H9 (cell line): ENCODE measurements around the gene PRTFDC1. TPM values are rescaled to one million over a fixed set of nuclear protein-coding genes. Genes with fewer than 3 reads are reported as not detected.
A peak's percentile ranks its signal among the peaks of the same experiment; 100 is the strongest.

Experiments used
- DNase-seq: peaks from one replicate; pipeline ENCODE4 v3.0.0-alpha.2; 2017
- H2AFZ ChIP-seq: one replicate; pipeline ENCODE4 v1.6.1; 2013; ENCODE audit warnings: mild to moderate bottlenecking, low read length, control low read depth, moderate library complexity
- H2AK5ac ChIP-seq: 2 replicates; pipeline ENCODE4 v1.6.1; 2013; ENCODE audit warnings: low read length, control low read depth, mixed read lengths; ENCODE audit not compliant: insufficient read length
- H2BK120ac ChIP-seq: one replicate; pipeline ENCODE4 v1.6.1; 2013; ENCODE audit warnings: low read depth, mild to moderate bottlenecking, low read length, control low read depth, inconsistent platforms; ENCODE audit not compliant: poor library complexity, severe bottlenecking
- H2BK12ac ChIP-seq: 2 replicates; pipeline ENCODE4 v1.6.1; 2013; ENCODE audit warnings: low read length, control low read depth, mixed read lengths, low read depth; ENCODE audit not compliant: insufficient read length
- H2BK15ac ChIP-seq: 2 replicates; pipeline ENCODE4 v1.6.1; 2013; ENCODE audit warnings: low read depth, low read length, control low read depth
- H2BK20ac ChIP-seq: one replicate; pipeline ENCODE4 v1.6.1; 2013; ENCODE audit warnings: low read depth, mild to moderate bottlenecking, low read length, control low read depth, inconsistent platforms; ENCODE audit not compliant: poor library complexity, severe bottlenecking
- H2BK5ac ChIP-seq: 2 replicates; pipeline ENCODE4 v1.6.1; 2013; ENCODE audit warnings: low read length, control low read depth, mixed read lengths; ENCODE audit not compliant: insufficient read length
- H3K14ac ChIP-seq: 2 replicates; pipeline ENCODE4 v1.6.1; 2013; ENCODE audit warnings: low read length, control low read depth; ENCODE audit not compliant: insufficient read depth
- H3K18ac ChIP-seq: 2 replicates; pipeline ENCODE4 v1.6.1; 2013; ENCODE audit warnings: low read depth, mild to moderate bottlenecking, mixed read lengths, low read length, control low read depth; ENCODE audit not compliant: insufficient read length
- H3K23ac ChIP-seq: 2 replicates; pipeline ENCODE4 v1.6.1; 2013; ENCODE audit warnings: low read length, control low read depth, mixed read lengths, low read depth; ENCODE audit not compliant: insufficient read length
- H3K23me2 ChIP-seq: 2 replicates; pipeline ENCODE4 v1.6.1; 2013; ENCODE audit warnings: low read depth, mild to moderate bottlenecking, mixed read lengths, low read length, control low read depth; ENCODE audit not compliant: insufficient read length, poor library complexity, severe bottlenecking
- H3K27ac ChIP-seq: 2 replicates; pipeline ENCODE4 v1.5.1; 2013; ENCODE audit warnings: low read length, control low read depth, mixed read lengths, low read depth; ENCODE audit not compliant: insufficient read length
- H3K27me3 ChIP-seq: 2 replicates; pipeline ENCODE4 v1.6.1; 2013; ENCODE audit warnings: low read length, control low read depth, inconsistent platforms; ENCODE audit not compliant: insufficient read depth
- H3K4ac ChIP-seq: 2 replicates; pipeline ENCODE4 v1.6.1; 2013; ENCODE audit warnings: low read depth, mild to moderate bottlenecking, control low read depth, inconsistent platforms, low read length, moderate library complexity
- H3K4me1 ChIP-seq: 2 replicates; pipeline ENCODE4 v1.6.1; 2013; ENCODE audit warnings: low read length, control low read depth, inconsistent platforms; ENCODE audit not compliant: insufficient read depth
- H3K4me2 ChIP-seq: 2 replicates; pipeline ENCODE4 v1.6.1; 2013; ENCODE audit warnings: low read length, control low read depth, mixed read lengths; ENCODE audit not compliant: insufficient read length, insufficient read depth
- H3K56ac ChIP-seq: 2 replicates; pipeline ENCODE4 v1.6.1; 2013; ENCODE audit warnings: low read depth, mild to moderate bottlenecking, mixed read lengths, low read length, control low read depth; ENCODE audit not compliant: insufficient read length
- H3K79me1 ChIP-seq: 2 replicates; pipeline ENCODE4 v1.6.1; 2013; ENCODE audit warnings: low read depth, mild to moderate bottlenecking, moderate library complexity, low read length, control low read depth, inconsistent platforms; ENCODE audit not compliant: insufficient read depth, poor library complexity, severe bottlenecking
- H3K79me2 ChIP-seq: 2 replicates; pipeline ENCODE4 v1.6.1; 2013; ENCODE audit warnings: low read length, control low read depth, inconsistent platforms; ENCODE audit not compliant: insufficient read depth
- H3K9ac ChIP-seq: 2 replicates; pipeline ENCODE4 v1.6.1; 2013; ENCODE audit warnings: low read length, control low read depth, mixed read lengths; ENCODE audit not compliant: insufficient read length; ENCODE audit errors: extremely low read depth
- H3K9me3 ChIP-seq: one replicate; pipeline ENCODE4 v1.6.1; 2013; ENCODE audit warnings: low read depth, low read length, inconsistent platforms; ENCODE audit not compliant: control insufficient read depth
- H3T11ph ChIP-seq: one replicate; pipeline ENCODE4 v1.6.1; 2013; ENCODE audit warnings: mild to moderate bottlenecking, low read length, control low read depth, inconsistent platforms
- H4K20me1 ChIP-seq: one replicate; pipeline ENCODE4 v1.6.1; 2013; ENCODE audit not compliant: control insufficient read depth, insufficient read length, insufficient read depth
- H4K5ac ChIP-seq: 2 replicates; pipeline ENCODE4 v1.6.1; 2013; ENCODE audit warnings: low read depth, mild to moderate bottlenecking, mixed read lengths, low read length, control low read depth; ENCODE audit not compliant: insufficient read length
- H4K8ac ChIP-seq: replicated peaks from 2 replicates; pipeline ENCODE4 v1.6.1; 2013; ENCODE audit warnings: low read length, control low read depth, mixed read lengths, low read depth; ENCODE audit not compliant: insufficient read length
- H4K91ac ChIP-seq: 2 replicates; pipeline ENCODE4 v1.6.1; 2013; ENCODE audit warnings: low read depth, mild to moderate bottlenecking, moderate library complexity, mixed read lengths, low read length, control low read depth; ENCODE audit not compliant: insufficient read length
- H3K27ac Mint-ChIP-seq, 3 experiments: 2 replicates in 2 of 3; 3 replicates in 1 of 3; pipeline ENCODE4 v1.8.0; 2020 to 2021; ENCODE audit warnings: mixed read lengths in 3 of 3, mild to moderate bottlenecking in 1 of 3, moderate library complexity in 1 of 3
- H3K27me3 Mint-ChIP-seq: 2 replicates; pipeline ENCODE4 v1.8.0; 2021; ENCODE audit warnings: low read depth, mild to moderate bottlenecking, moderate library complexity, mixed read lengths
- H3K36me3 Mint-ChIP-seq, 3 experiments: 2 replicates in 2 of 3; 3 replicates in 1 of 3; pipeline ENCODE4 v1.8.0; 2020 to 2021; ENCODE audit warnings: low read depth in 3 of 3, mixed read lengths in 3 of 3; ENCODE audit not compliant: insufficient read depth in 1 of 3
- H3K4me1 Mint-ChIP-seq, 2 experiments: 2 replicates each; pipeline ENCODE4 v1.8.0; 2020; ENCODE audit warnings: mixed read lengths in 2 of 2
- H3K4me3 Mint-ChIP-seq, 2 experiments: 2 replicates in 1 of 2; 3 replicates in 1 of 2; pipeline ENCODE4 v1.8.0; 2020 to 2021; ENCODE audit warnings: mild to moderate bottlenecking in 2 of 2, mixed read lengths in 2 of 2, moderate library complexity in 1 of 2
- H3K9me3 Mint-ChIP-seq, 2 experiments: 2 replicates in 1 of 2; 3 replicates in 1 of 2; pipeline ENCODE4 v1.8.0; 2020; ENCODE audit warnings: mild to moderate bottlenecking in 2 of 2, mixed read lengths in 2 of 2, moderate library complexity in 1 of 2
- WGBS: extraction: QIAGEN DNeasy Blood & Tissue Kit; methylation state at CpG from one replicate; pipeline ENCODE4 v1.1.7; 2013; ENCODE audit warnings: missing lambda C conversion rate, low lambda C conversion rate, mixed read lengths; ENCODE audit not compliant: insufficient read length; ENCODE audit errors: extremely low coverage; 5-methylcytosine and 5-hydroxymethylcytosine counted together
- total RNA-seq: library from RNA; stranded (reverse); gene quantifications from 2 replicates; pipeline ENCODE4 v1.2.1, GENCODE V29; 2021
- TF ChIP-seq, protein P1 (sequence below): fragments of 200-600 bp; sonication (generic); conservative IDR thresholded peaks from 3 replicates; pipeline ENCODE4 v1.8.0; 2021; ENCODE audit warnings: antibody characterized with exemption, mild to moderate bottlenecking

PRTFDC1 gene
- total RNA-seq, 1 experiment from 2014 or later = 7.5 TPM

DNA sequence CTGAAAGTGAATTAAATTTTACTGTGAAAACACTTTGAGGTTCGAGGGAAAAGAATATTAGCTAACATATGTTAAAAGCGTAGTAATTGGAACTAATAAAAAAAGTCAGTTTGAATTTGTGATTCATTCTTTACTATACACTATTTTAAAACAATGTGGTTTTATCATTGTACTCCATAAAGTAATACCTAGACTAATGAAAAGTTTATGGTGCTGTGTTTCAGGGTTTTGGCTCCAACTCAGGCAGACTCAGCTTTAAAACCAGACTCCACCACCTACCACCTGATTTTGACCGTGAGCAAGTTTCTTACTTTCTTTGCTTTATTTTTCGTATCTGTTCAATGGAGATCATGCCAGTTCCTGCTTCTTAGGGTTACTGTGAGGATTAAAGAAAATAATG, 9.2 kb upstream of the PRTFDC1 start:
- TF ChIP-seq, protein P1, sequence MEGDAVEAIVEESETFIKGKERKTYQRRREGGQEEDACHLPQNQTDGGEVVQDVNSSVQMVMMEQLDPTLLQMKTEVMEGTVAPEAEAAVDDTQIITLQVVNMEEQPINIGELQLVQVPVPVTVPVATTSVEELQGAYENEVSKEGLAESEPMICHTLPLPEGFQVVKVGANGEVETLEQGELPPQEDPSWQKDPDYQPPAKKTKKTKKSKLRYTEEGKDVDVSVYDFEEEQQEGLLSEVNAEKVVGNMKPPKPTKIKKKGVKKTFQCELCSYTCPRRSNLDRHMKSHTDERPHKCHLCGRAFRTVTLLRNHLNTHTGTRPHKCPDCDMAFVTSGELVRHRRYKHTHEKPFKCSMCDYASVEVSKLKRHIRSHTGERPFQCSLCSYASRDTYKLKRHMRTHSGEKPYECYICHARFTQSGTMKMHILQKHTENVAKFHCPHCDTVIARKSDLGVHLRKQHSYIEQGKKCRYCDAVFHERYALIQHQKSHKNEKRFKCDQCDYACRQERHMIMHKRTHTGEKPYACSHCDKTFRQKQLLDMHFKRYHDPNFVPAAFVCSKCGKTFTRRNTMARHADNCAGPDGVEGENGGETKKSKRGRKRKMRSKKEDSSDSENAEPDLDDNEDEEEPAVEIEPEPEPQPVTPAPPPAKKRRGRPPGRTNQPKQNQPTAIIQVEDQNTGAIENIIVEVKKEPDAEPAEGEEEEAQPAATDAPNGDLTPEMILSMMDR = no peak
- no peak overlapping the region for H3K9ac ChIP-seq
- H3K9me3 ChIP-seq = no peaks in the 10 kb centered on the region
- H3K79me1 ChIP-seq = no peaks in the 10 kb centered on the region
- H2BK15ac ChIP-seq = no peak overlapping the region
- no peaks in the 10 kb centered on the region for H3K79me2 ChIP-seq
- no peak overlapping the region for H3K18ac ChIP-seq
- no peak overlapping the region for H4K91ac ChIP-seq
- H2AFZ ChIP-seq = no peak overlapping the region
- no peak overlapping the region for H3K4ac ChIP-seq
- no peak overlapping the region for H3K14ac ChIP-seq
- no peak overlapping the region for H3K4me3 Mint-ChIP-seq
- H3K36me3 Mint-ChIP-seq = no peaks in the 10 kb centered on the region
- peak overlapping the region in 1 of 3 experiments; percentile 56; a peak in 1 of 7 replicates for H3K27ac Mint-ChIP-seq
- H4K8ac ChIP-seq = no peak overlapping the region
- no peaks in the 10 kb centered on the region for H4K20me1 ChIP-seq
- H3T11ph ChIP-seq = no peak overlapping the region
- H4K5ac ChIP-seq = no peak overlapping the region
- no peaks in the 10 kb centered on the region for H3K9me3 Mint-ChIP-seq
- no peaks in the 10 kb centered on the region for H3K27me3 ChIP-seq
- no peak overlapping the region for H3K4me2 ChIP-seq
- no peak overlapping the region for H2BK120ac ChIP-seq
- H2AK5ac ChIP-seq = no peak overlapping the region
- H3K27ac ChIP-seq = no peak overlapping the region
- no peak overlapping the region for H2BK5ac ChIP-seq
- no peaks in the 10 kb centered on the region for H3K23me2 ChIP-seq
- no peak overlapping the region for H3K56ac ChIP-seq
- peaks cover 12 to 19% of the 10 kb centered on the region in 2 experiments for H3K4me1 Mint-ChIP-seq
- no peak overlapping the region for H3K23ac ChIP-seq
- no CpG with 5 or more reads among the region's 4 CpGs for WGBS
- H2BK20ac ChIP-seq = no peak overlapping the region
- no peak for DNase-seq
- H2BK12ac ChIP-seq = no peak overlapping the region
- peaks cover 6% of the 10 kb centered on the region; the same call in 1 of the 2 replicates for H3K4me1 ChIP-seq
- H3K27me3 Mint-ChIP-seq = no peaks in the 10 kb centered on the region
